Occipital lobe (tissue), 2 donors: ENCODE results near the gene TAS2R1. TPM values are rescaled to one million over a fixed set of nuclear protein-coding genes. Genes with fewer than 3 reads are reported as not detected.

ENCODE experiments used
- DNase-seq: peaks from one replicate; lab custom pipeline; 2025; lab: John Stamatoyannopoulos, UW
- total RNA-seq: library from RNA; depleted of rRNA; stranded (reverse); fragments of >200 nt; gene quantifications from one replicate; pipeline ENCODE4 v1.2.3, GENCODE V29; 2014

TAS2R1 gene, protein sequence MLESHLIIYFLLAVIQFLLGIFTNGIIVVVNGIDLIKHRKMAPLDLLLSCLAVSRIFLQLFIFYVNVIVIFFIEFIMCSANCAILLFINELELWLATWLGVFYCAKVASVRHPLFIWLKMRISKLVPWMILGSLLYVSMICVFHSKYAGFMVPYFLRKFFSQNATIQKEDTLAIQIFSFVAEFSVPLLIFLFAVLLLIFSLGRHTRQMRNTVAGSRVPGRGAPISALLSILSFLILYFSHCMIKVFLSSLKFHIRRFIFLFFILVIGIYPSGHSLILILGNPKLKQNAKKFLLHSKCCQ
- 0.62 TPM for total RNA-seq

DNA sequence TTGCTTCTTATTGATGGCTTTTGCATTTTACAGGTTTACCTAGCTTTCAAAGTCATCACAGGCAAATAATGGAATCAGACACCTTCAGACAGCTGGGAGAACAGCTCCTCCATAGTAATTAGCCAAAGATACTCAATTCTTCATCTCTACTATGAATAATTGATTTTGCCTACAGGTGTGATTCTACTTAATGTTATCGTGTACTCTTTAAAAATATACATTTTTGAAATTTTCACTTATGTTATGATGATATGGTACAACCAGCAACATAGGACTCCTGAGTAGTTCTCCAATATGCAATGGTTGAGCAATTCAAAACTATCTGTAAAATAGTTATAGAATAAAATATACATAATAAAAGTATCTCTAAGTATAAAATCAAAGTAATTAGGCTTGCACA is at the start of gene TAS2R1:
TSS of gene TAS2R1 (minus strand) at position 101 of the 400 bp plus-strand sequence. CDS start 319 bp downstream, outside the sequence.
- no peak for DNase-seq

DNA sequence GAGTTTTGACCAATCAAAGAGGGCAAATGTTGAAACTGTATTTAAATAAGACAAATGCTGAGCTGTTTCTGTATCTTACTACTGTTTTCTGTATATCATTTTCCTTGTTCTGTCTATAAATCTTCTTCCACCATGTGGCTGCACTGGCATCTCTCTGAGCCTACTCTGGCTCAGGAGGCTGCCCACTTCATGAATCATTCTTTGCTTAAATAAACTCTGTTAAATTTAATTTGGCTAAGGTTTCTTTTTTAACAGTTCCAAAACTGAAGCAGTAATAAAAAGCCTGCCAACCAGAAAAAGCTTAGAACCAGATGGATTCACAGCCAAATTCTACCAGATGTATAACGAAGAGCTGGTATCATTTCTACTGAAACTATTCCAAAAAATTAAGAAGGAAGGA is 40.2 kb upstream of the TAS2R1 start:
- no peak for DNase-seq

DNA sequence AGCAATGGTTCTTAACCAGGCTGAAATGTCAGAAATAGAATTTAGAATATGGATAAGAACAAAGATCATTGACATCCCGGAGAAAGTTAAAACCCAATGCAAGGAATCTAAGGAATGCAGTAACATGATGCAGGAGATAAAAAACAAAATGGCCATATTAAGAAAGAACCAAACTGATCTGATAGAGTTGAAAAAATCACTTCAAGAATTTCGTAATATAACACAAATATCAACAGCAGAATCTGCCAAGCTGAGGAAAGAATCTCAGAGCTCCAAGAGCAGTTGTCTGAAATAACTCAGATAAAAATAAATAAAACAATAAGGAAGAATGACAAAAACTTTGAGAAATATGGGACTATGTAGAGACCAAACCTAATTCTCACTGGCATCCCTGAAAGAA is 37.8 kb upstream of the TAS2R1 start:
- no peak for DNase-seq

DNA sequence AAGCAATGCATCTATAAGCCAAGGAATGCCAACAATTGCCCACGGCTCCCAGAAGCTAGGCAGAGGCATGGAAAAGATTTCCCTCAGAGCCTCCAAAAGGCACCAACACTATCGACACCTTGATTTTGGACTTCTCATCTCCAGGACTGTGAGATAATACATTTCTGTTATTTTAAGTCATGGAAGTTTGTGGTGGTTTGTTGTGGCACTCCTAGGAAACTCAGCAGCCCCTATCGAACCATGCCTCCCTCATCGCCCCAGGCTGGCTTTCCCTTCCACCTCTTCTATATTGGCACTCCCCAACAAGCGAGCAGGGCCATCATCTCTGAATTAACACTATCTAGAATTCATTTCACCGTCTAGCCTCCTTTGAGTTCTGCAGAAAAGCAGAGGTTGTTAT is 33.7 kb upstream of the TAS2R1 start:
- DNase-seq = no peak

DNA sequence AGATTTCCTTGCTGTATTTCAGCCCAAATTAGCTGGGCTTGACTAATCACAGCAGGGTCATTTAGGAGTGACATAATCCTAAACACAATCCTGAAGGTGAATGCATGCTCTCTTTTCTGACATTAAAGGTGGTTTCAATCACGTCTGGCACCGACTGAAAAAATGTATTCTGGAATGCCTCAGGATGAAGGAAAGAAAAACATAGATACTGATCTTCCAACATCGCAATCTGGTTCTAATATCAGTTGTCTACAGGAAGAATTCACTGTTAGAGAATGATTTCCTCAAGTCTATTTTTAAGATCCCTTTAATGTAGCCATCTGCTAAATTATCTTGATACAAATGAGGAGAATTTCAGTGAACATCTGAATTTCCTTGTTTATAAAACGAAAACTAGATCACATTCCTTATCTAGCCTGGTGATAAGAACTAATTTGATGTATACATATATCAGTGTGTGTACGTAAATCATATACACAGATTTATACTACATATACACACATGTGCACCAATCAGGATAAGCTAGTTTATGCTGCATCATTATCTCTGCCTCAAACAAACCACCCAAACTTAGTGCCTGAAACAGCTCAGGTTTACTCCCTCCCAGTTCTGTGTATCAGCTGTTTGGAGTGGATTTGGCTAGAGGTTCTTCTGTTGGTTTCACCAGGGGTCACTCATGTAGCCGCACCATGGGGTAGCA is 31.3 kb upstream of the TAS2R1 start:
- no peak for DNase-seq

DNA sequence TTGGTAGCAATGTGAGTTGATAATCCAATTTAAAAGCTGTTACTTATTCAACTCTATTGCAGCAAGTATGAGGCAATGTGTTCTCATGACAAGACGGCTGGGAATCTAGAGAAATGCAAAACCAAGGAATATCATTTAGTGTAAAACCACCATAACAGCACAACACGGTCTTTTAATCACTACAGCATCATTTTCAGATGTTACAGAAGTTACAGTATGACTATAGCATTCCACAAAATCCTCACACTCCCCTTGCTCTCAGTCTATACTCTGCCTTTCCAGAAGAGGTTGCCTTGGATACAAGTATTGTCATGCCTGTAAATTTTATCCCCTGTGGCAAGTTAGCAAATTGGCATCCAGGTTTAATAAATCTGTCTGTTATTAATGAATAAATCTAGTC is 28.6 kb upstream of the TAS2R1 start:
- no peak for DNase-seq

DNA sequence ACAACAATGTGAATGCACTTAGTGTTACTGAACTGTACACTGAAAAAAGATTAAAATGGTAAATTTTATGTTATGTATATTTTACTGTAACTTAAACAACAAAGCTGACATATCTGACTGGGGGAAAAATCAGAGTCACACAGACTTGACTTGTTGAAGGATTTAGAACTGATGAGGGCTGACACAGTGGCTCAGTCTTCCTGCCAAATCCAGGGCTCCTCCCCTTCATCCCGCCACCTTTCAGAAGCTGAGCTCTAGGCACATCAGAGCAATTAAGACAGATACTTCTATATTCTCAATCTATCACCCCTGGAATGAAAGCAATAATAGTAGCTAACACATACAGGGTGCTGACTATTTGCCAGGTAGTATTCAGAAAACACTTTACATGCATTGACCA is 27.7 kb upstream of the TAS2R1 start:
- DNase-seq = no peak

DNA sequence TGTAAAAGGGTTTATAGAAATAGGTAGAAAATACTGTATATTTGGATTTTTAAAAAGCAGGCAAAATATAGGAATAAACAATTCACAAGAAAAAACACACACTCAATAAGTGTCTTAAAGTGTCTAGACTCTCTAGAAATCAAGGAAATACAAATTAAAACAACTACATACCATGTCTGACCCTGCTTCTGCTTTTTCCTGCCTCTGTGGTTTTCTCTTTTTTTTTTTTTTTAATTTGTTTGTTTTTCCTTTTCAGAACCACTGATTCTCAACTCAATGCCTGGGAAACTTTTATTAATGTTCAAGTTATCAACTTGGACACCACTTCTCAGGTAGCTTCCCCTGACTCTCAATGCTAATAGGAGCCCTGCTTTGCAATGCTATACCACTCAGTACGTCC is 25.5 kb upstream of the TAS2R1 start:
- DNase-seq = no peak

DNA sequence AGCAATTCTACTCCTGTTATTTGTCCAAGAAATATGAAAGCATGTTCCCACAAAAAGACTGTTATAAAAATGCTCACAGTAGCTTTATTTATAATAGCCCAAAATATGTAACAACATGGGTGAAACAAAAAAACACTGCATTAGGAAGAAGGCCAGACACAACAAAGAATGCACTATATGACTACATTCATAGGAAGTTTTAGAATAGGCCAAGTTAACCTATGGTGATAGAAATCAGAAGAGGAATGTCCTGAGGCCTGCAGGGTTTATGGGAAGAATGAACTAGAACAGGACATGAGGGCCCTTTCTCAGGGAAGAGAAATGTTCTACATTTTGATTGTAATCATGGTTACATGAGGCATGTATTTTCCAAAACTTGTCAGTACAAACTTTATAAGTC is 24.7 kb upstream of the TAS2R1 start:
- no peak for DNase-seq

DNA sequence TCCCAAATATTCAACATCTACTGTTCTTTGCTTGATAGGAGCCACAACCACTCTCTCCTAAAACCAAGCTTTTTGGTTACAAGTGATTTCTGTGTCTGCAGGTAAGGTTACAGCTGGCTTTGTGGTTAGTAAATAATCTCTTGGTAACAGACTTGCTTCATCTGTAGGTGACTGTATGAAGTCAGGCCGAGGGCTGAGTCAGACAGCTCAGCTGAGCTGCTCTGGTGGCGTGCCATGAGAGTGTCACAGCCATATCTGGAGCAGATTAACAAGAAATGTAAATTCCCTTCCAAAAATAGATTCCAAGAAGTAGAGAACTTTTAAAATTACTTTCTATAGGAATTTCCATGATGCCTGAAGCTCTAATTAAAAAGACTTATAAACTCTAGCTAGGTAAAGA is 23.7 kb upstream of the TAS2R1 start:
- DNase-seq = peak; percentile 20

DNA sequence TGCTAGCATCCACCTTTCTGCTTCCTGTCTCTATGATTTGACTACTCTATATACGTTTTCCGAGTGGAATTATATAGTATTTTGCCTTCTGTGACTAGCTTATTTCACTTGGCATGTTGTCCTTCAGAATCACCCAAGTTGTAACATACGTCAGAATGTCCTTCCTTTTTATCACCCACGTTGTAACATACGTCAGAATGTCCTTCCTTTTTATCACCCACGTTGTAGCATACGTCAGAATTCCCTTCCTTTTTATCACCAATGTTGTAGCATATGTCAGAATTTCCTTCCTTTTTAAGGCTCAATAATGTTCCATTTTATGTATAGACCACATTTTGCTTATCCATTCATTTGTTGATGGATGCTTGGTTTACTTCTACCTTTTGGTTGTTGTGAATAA is 22.9 kb upstream of the TAS2R1 start:
- no peak for DNase-seq

DNA sequence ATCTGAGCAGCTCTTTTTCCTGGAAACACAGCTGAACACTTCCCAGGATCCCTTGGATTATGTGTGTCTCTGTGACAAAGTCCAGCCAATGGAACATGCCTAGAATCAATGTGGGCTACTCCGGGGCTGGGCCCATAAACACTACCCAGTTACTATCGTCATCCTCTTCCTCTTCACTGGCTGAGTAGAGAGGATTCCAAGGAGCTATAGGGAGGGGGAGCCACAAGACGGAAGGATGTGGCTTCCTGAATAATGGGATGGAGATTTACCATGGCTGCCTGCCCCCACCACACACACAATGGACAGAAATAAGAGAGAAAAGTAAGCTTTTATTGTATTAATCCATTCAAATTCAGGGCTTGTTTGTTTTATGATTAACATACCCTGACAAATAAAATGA is 22.1 kb upstream of the TAS2R1 start:
- no peak for DNase-seq

DNA sequence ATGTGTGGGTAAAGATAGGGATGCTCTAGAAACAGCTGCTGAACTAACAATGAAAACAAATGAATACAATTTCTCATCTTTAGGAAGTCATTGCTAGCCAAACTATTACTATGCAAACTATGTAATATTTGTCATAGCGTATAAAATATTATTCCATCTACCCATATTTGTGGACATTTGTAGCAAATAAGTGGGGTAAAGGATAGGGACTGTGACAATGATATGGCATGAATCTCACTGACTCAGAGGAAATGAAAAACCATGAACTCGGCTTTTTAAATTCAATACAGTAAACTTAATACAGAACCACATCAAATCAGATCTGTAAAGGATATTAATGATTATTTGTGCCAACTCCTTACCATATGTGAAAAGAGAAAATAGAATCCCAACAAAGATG is 16.7 kb upstream of the TAS2R1 start:
- no peak for DNase-seq

DNA sequence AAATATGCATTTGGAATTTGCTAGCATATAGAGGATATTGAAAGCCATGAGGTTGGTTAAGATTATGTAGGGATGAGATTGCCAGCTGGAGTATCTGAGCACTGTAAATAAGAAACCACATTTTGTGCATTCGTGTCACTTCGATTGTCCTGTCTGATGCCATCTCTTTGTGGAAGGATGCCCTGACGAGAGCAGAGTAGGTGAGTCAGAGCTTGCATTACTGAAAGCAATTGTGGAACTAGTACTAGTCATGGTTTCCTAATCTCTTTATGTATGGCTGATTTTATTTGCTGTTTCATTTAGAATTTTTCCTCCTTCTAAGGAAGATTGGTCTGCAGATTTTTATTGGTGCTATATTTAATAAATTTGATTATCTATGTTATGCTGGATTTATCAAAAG is 14.5 kb upstream of the TAS2R1 start:
- DNase-seq = no peak

DNA sequence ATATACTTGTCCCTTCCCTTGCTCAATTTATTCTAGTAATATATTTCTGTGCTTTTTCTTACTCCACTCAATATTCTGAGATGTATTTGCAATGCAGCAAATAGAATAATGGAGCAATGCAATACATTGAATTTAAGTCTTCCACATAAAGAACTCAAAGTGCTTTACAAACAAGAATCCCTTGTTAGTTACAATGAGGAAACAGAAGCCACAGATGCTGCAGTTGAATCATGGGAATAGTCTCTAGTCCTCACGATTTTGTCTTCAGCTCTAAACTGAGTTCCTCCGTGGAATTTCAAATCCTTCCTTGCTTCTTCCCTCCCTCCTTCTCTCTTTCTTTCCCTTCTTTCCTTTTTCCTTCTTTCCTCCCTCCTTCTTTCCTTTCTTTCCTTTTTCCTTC is 12.5 kb upstream of the TAS2R1 start:
- no peak for DNase-seq

DNA sequence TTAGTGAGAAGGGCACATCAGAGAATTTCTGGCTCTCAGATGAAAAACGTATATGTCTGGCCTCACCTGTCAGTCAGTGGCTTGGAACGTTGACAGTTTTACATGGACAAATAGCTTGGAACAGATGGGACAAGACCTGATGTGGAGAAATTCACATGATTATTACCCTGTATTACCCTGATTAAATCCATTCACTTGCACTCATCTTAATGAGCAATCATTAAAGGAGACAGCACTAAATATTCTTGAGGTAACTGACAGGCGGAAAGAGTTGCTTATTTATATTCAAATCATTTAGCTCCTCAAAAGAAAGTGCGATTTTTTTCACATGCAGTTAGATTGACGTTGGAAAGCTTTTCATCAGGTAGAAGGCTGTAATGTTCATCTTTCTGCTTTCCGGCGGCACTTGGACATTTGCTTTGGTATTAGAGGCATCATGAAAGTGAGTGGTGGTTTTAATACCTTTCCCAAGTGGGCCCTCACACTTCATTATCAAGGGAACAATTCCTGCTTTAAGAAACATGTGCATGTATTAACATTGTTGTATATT is 11.7 kb upstream of the TAS2R1 start:
- DNase-seq = no peak

DNA sequence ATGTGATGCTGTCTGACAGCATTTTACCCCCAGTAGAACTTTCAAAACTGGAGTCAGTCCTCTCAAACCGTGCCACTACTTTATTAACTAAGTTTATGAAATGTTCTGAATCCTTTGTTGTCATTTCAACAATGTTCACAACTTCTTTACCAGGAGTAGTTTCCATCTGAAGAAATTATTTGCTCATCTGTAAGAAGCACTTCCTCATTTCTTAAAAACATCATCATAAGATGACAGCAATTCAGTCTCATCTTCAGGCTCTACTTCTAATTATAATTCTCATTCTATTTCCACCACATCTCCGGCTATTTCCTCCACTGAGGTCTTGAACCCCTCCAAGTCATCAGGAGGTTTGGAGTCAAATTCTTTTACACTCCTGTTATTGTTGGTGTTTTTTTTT is 2.3 kb upstream of the TAS2R1 start:
- no peak for DNase-seq

DNA sequence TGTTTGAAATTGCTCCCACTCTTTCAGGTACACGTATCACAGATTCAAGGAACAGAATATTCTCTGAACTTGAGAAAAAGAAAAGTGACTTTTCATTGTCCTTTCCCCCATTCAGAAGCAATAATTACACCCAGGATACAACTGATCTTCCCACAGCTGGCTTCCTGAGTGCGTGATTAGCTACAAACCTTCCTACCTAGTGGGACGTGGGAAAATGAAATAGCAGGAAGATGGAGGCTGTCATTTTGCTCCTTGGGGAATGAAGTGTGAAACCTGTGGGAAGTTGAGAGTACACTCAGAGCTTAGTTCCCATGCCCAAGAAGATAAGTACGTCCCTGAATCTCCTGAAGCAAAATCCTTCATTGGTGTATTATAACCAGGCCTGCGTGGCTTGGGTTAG is 2.6 kb downstream of the TAS2R1 start:
- DNase-seq = no peak

DNA sequence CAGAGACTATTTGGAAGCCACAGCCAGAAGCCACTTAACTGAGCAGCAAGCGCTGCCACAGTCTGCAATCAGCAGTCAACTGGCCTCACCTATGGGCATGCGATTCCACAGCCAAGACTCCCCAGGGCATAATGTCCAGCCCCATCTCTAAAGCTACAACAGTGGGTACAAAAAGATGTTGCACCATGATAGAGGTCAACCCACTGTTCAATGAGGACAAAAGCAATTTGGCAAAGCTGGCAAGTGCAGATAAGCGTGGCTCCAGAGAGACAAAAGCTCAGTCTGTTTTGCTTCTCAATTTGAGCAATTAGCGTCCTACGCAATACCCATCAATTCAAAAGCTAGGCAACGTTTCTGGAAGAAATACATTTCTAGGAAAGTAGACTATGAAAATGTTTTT is 3.2 kb downstream of the TAS2R1 start:
- DNase-seq = no peak

DNA sequence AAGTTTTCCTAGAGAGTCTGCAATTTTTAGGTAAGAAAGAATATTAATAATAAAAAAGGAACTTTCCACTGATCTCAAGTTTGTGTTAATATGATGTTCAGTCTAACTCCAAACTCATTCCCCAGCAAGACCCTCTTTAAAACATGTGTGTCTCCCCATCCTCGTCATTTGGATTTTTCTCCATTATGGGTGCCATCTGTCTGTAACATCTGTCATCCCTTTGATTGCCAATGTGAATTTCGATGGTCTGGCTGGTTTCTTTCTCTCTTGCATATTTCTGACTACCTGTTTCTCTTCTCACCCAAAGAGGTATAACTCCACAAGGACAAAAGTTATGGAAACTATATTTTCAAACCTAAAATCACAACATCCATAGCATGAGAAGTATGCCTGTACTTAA is 4.4 kb downstream of the TAS2R1 start:
- no peak for DNase-seq

DNA sequence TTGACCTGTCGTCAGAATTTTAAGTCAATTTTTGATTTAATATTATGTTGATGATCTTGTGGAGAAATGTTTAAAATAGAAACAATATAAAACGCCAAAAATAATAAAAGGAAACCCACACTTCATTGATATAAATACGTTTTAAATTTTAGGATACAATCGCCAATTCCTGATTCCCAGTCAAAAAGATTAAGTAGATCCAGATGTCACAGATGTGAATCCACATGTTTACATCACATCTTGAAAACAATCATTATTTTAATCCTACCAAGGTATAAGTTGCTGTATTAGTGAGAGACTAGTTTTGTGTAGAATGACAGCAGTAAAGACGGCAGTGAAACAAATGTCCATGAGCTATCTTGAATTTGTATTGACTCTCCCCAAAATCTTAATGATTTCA is 4.9 kb downstream of the TAS2R1 start:
- no peak for DNase-seq

DNA sequence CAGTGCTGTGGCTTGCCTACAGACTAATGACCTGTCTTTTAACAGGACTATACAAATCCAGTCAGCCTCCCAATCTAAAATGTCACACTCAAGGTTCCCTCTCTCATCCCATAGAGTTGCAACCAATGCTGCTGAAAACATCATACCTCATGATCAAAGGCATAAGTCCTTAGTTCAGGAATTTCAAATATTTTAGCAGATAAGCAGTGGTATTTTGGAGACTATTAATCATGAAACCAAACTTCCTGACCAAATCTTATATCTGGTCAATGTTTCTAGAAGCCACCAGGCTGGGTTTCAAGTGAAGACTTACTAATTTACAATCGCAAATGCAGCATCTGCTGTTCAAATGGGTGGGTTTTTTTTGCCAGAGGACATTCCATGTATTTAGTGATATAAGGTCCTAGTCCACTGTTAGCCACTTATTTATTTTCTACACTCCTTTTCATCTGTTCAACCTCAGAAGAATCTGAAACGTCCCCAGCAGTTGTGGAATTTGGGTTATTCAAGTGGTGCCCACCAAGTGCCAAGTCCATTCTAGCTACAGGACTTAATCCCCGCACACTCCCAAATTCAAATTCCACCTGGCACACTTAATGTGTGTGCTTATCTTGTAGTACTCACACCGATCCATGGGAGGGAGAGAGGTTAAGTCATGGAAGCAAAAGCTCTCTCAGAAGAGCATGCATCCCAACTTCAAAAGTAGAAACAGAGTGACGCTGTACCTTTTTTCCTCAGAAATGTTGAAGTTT is 5.8 kb downstream of the TAS2R1 start:
- DNase-seq = no peak
